Measurements from ENCODE around the gene PRKD2.
A peak's percentile ranks its signal among the peaks of the same experiment; 100 is the strongest.
"Not testable (repeated sequence)": the region's sequence is repeated elsewhere in the genome, so short reads cannot be mapped to it uniquely, and the experiment has no call there.

Gene PRKD2

GRCh38 chr19:46723023-46723461, 6.1 kb upstream of the PRKD2 start:
- no peak for DNase-seq

GRCh38 chr19:46722421-46723022, 5.6 kb upstream of the PRKD2 start:
- DNase-seq = no peak

- no peak for DNase-seq
Observed at GRCh38 chr19:46722004-46722380, 5.1 kb upstream of the PRKD2 start.

- DNase-seq = no peak
Observed at GRCh38 chr19:46721269-46722003, 4.5 kb upstream of the PRKD2 start.

- DNase-seq = no peak
Observed at GRCh38 chr19:46720503-46721239, 3.8 kb upstream of the PRKD2 start.

GRCh38 chr19:46719629-46720502, 3.0 kb upstream of the PRKD2 start:
- DNase-seq = no peak

- no peak for DNase-seq
Observed at GRCh38 chr19:46718934-46719622, 2.2 kb upstream of the PRKD2 start.

GRCh38 chr19:46718157-46718933, 1.4 kb upstream of the PRKD2 start:
- DNase-seq = peak; percentile 66

- no peak for DNase-seq
Observed at GRCh38 chr19:46717716-46718143, 816 bp upstream of the PRKD2 start.

GRCh38 chr19:46716672-46717033, 261 bp downstream of the PRKD2 start:
- DNase-seq = no peak

- no peak for DNase-seq
Observed at GRCh38 chr19:46715975-46716671, 791 bp downstream of the PRKD2 start.

- DNase-seq = no peak
Observed at GRCh38 chr19:46715620-46715974, 1.3 kb downstream of the PRKD2 start.

GRCh38 chr19:46714444-46715106, 2.3 kb downstream of the PRKD2 start:
- peak; percentile 69 for DNase-seq

- peak; percentile 75 for DNase-seq
Observed at GRCh38 chr19:46713781-46714443, 3.0 kb downstream of the PRKD2 start.

- DNase-seq = not testable (repeated sequence)
Observed at GRCh38 chr19:46712768-46713338, 4.1 kb downstream of the PRKD2 start.

GRCh38 chr19:46710687-46711086, 6.2 kb downstream of the PRKD2 start:
- DNase-seq = no peak

- DNase-seq = peak; percentile 80
Observed at GRCh38 chr19:46704379-46705076, 12.4 kb downstream of the PRKD2 start.

GRCh38 chr19:46700704-46701103, 16.2 kb downstream of the PRKD2 start:
- DNase-seq = no peak

All from CD4-positive, alpha-beta T cell treated with Interleukin-4 for 4 hours (primary cell).